Neural cell (in vitro differentiated cells): ENCODE data around the gene TBRG1. TPM values are rescaled to one million over a fixed set of nuclear protein-coding genes. Genes with fewer than 3 reads are reported as not detected.

Experiments used
- H2AFZ ChIP-seq: fragments of 200-600, 300-800 bp; sonication (generic), shearing (Covaris generic); 2 replicates; pipeline ENCODE4 v1.6.0; 2014; ENCODE audit warnings: low read depth, mild to moderate bottlenecking, antibody characterized with exemption, low read length, moderate library complexity
- H3F3A ChIP-seq: fragments of 200-600 bp; shearing (Covaris generic); 2 replicates; pipeline ENCODE4 v1.6.1; 2016; ENCODE audit warnings: mild to moderate bottlenecking, moderate library complexity, mixed read lengths, antibody characterized with exemption, low read length; ENCODE audit not compliant: insufficient read depth, poor library complexity, severe bottlenecking
- H3K27ac ChIP-seq: fragments of 200-600, 300-800 bp; sonication (generic), shearing (Covaris generic); 2 replicates; pipeline ENCODE4 v1.5.1; 2014; ENCODE audit warnings: mild to moderate bottlenecking, low read length, moderate library complexity
- H3K27me3 ChIP-seq: fragments of 300-800, 200-600 bp; sonication (generic), shearing (Covaris generic); 2 replicates; pipeline ENCODE4 v1.6.0; 2014; ENCODE audit warnings: mild to moderate bottlenecking, low read depth, low read length, moderate library complexity; ENCODE audit not compliant: insufficient read depth
- H3K36me3 ChIP-seq: fragments of 300-800, 200-600 bp; sonication (generic), shearing (Covaris generic); 2 replicates; pipeline ENCODE4 v1.5.1; 2014; ENCODE audit warnings: mild to moderate bottlenecking, antibody characterized with exemption, low read length, moderate library complexity; ENCODE audit not compliant: insufficient read depth
- H3K4me2 ChIP-seq: fragments of 300-800, 200-600 bp; sonication (generic), shearing (Covaris generic); 2 replicates; pipeline ENCODE4 v1.6.0; 2014; ENCODE audit warnings: mild to moderate bottlenecking, low read length
- H3K4me3 ChIP-seq: fragments of 300-800, 200-600 bp; sonication (generic), shearing (Covaris generic); 2 replicates; pipeline ENCODE4 v1.5.1; 2014; ENCODE audit warnings: mild to moderate bottlenecking, low read length, moderate library complexity
- H3K79me2 ChIP-seq: fragments of 200-600 bp; shearing (Covaris generic); replicated peaks from 2 replicates; pipeline ENCODE4 v1.6.0; 2014; ENCODE audit warnings: mild to moderate bottlenecking, low read length, moderate library complexity; ENCODE audit not compliant: insufficient read depth
- H3K9ac ChIP-seq: fragments of 300-800, 200-600 bp; sonication (generic), shearing (Covaris generic); 2 replicates; pipeline ENCODE4 v1.6.1; 2016; ENCODE audit warnings: mild to moderate bottlenecking, low read length, mixed read lengths
- H3K9me2 ChIP-seq: fragments of 200-600 bp; shearing (Covaris generic); 2 replicates; pipeline ENCODE4 v1.6.1; 2016; ENCODE audit warnings: mild to moderate bottlenecking, low read length, mixed read lengths; ENCODE audit not compliant: insufficient read depth
- H3K9me3 ChIP-seq: fragments of 200-600, 300-800 bp; sonication (generic), shearing (Covaris generic); 2 replicates; pipeline ENCODE4 v1.6.1; 2016; ENCODE audit warnings: mild to moderate bottlenecking, mixed run types, low read length, moderate library complexity, mixed read lengths
- H4K20me1 ChIP-seq: fragments of 200-600 bp; shearing (Covaris generic); 2 replicates; pipeline ENCODE4 v1.6.1; 2016; ENCODE audit warnings: mild to moderate bottlenecking, mixed run types; ENCODE audit not compliant: insufficient read depth
- EP300 ChIP-seq: fragments of 450-650 bp; conservative IDR thresholded peaks from 2 replicates; pipeline ENCODE4 v1.6.1; 2014; ENCODE audit warnings: antibody characterized with exemption, mild to moderate bottlenecking, moderate library complexity; ENCODE audit not compliant: poor library complexity, severe bottlenecking
- EZH2 ChIP-seq: fragments of 200-600, 300-800 bp; shearing (Covaris generic), sonication (generic); IDR thresholded peaks from 2 replicates; pipeline ENCODE4 v1.6.1; 2014; ENCODE audit warnings: antibody characterized with exemption, low read length, borderline replicate concordance, mild to moderate bottlenecking; ENCODE audit not compliant: insufficient read depth, poor library complexity, severe bottlenecking
- MXI1 ChIP-seq: fragments of 450-650 bp; conservative IDR thresholded peaks from 2 replicates; pipeline ENCODE4 v1.6.1; 2014; ENCODE audit warnings: antibody characterized with exemption, mild to moderate bottlenecking; ENCODE audit not compliant: poor library complexity, severe bottlenecking
- POLR2AphosphoS5 ChIP-seq: IDR thresholded peaks from 2 replicates; pipeline ENCODE4 v1.6.1; 2012
- RAD21 ChIP-seq: fragments of 450-650 bp; conservative IDR thresholded peaks from 2 replicates; pipeline ENCODE4 v1.6.1; 2014; ENCODE audit warnings: antibody characterized with exemption, mild to moderate bottlenecking, moderate library complexity
- SMC3 ChIP-seq: fragments of 450-650 bp; conservative IDR thresholded peaks from 2 replicates; pipeline ENCODE4 v1.6.1; 2014; ENCODE audit warnings: antibody characterized with exemption, mild to moderate bottlenecking, moderate library complexity; ENCODE audit not compliant: poor library complexity
- TAF1 ChIP-seq: IDR thresholded peaks from 2 replicates; pipeline ENCODE4 v1.6.1; 2012; ENCODE audit warnings: low read depth
- polyA plus RNA-seq: library from polyadenylated mRNA; depleted of rRNA; stranded (reverse); fragments of >200 nt; gene quantifications from 2 replicates; pipeline ENCODE4 v1.2.3, GENCODE V29; 2014
- TF ChIP-seq, protein P1 (sequence below): IDR thresholded peaks from 2 replicates; pipeline ENCODE4 v1.6.1; 2012; ENCODE audit warnings: borderline replicate concordance
- TF ChIP-seq, protein P2 (sequence below): fragments of 450-650 bp; IDR thresholded peaks from 2 replicates; pipeline ENCODE4 v1.5.1; 2014; ENCODE audit warnings: antibody characterized with exemption, mild to moderate bottlenecking, moderate library complexity; ENCODE audit not compliant: poor library complexity, severe bottlenecking

The TBRG1 gene
- polyA plus RNA-seq, 1 donor from 2014 or later: 83.2 TPM

DNA sequence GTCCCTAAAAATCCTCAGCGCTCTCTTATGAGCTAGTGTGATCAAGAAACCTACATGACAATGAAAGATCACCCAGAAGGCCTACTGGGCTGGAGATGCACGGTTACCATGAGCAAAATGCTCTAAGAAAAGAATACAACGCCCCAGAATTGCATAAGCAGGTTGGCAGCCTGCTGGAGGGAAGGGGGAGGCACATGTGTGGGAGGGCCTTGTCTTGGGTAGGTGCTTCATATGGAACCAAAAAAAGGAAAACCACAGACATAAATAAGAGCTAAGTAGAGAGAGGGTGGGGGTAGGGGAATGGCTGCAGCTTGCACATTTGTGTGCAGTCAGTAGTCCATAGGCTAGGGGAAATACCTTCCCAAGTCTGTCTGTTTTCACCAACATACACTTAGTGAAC lies 48.1 kb downstream of the TBRG1 start:
- Histone ChIP-seq H3F3A (no peaks in the 10 kb centered on the region), H3K27me3 (peaks cover 21% of the 10 kb centered on the region), H3K9me3 (no peaks in the 10 kb centered on the region), H3K4me2 (no peak overlapping the region), H3K27ac (no peak overlapping the region), H3K9ac (no peak overlapping the region), H3K9me2 (no peaks in the 10 kb centered on the region), H3K36me3 (no peaks in the 10 kb centered on the region), H2AFZ (no peak overlapping the region), H3K4me3 (no peak overlapping the region), H4K20me1 (no peaks in the 10 kb centered on the region), H3K79me2 (no peaks in the 10 kb centered on the region)
- TF ChIP-seq, protein P1, sequence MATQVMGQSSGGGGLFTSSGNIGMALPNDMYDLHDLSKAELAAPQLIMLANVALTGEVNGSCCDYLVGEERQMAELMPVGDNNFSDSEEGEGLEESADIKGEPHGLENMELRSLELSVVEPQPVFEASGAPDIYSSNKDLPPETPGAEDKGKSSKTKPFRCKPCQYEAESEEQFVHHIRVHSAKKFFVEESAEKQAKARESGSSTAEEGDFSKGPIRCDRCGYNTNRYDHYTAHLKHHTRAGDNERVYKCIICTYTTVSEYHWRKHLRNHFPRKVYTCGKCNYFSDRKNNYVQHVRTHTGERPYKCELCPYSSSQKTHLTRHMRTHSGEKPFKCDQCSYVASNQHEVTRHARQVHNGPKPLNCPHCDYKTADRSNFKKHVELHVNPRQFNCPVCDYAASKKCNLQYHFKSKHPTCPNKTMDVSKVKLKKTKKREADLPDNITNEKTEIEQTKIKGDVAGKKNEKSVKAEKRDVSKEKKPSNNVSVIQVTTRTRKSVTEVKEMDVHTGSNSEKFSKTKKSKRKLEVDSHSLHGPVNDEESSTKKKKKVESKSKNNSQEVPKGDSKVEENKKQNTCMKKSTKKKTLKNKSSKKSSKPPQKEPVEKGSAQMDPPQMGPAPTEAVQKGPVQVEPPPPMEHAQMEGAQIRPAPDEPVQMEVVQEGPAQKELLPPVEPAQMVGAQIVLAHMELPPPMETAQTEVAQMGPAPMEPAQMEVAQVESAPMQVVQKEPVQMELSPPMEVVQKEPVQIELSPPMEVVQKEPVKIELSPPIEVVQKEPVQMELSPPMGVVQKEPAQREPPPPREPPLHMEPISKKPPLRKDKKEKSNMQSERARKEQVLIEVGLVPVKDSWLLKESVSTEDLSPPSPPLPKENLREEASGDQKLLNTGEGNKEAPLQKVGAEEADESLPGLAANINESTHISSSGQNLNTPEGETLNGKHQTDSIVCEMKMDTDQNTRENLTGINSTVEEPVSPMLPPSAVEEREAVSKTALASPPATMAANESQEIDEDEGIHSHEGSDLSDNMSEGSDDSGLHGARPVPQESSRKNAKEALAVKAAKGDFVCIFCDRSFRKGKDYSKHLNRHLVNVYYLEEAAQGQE: no peak
- TF ChIP-seq RAD21 (no peak), TAF1 (no peak), POLR2AphosphoS5 (no peak), MXI1 (no peak), EZH2 (no peak), SMC3 (no peak), EP300 (no peak)
- TF ChIP-seq, protein P2, sequence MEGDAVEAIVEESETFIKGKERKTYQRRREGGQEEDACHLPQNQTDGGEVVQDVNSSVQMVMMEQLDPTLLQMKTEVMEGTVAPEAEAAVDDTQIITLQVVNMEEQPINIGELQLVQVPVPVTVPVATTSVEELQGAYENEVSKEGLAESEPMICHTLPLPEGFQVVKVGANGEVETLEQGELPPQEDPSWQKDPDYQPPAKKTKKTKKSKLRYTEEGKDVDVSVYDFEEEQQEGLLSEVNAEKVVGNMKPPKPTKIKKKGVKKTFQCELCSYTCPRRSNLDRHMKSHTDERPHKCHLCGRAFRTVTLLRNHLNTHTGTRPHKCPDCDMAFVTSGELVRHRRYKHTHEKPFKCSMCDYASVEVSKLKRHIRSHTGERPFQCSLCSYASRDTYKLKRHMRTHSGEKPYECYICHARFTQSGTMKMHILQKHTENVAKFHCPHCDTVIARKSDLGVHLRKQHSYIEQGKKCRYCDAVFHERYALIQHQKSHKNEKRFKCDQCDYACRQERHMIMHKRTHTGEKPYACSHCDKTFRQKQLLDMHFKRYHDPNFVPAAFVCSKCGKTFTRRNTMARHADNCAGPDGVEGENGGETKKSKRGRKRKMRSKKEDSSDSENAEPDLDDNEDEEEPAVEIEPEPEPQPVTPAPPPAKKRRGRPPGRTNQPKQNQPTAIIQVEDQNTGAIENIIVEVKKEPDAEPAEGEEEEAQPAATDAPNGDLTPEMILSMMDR: no peak

DNA sequence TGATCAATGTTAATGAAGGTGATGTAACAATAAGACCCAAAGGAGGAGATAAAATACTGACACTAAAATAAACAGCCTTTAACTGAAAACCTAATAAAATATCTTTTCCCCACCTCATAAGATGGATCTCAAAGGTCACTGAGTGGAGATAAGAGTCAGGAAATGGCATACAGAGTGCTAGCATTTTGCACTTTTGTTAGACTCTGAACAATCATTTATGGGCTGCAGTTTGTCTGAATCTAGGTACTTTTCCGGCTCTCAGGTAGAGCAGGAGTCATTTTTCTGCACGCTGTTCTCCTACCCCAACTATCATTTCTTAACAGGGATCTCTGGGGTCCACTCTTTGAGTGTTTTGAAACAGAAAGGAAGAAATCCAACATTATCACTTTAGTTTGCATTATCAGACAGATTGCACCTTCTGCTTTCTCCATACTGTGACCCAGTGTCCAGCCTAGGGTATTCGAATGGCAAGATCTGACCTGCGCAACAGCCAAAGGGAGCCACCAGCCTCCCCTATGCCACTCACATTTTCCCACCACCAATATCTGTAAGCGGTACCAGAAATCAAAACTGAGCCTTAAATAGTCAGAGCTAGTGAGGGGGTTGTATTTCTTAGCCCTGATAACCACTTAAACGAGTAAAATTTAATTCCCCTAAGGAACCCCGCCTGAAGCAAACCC lies 50.0 kb downstream of the TBRG1 start:
- Histone ChIP-seq H3K36me3 (no peaks in the 10 kb centered on the region), H3K9ac (no peak overlapping the region), H3K9me3 (no peaks in the 10 kb centered on the region), H4K20me1 (no peaks in the 10 kb centered on the region), H3K79me2 (no peaks in the 10 kb centered on the region), H3K27ac (no peak overlapping the region), H3F3A (no peaks in the 10 kb centered on the region), H3K27me3 (peaks cover 21% of the 10 kb centered on the region), H3K4me3 (peak overlapping the region; percentile 69), H3K4me2 (peak overlapping the region; percentile 38), H2AFZ (no peak overlapping the region), H3K9me2 (no peaks in the 10 kb centered on the region)
- TF ChIP-seq, protein P2: no peak
- TF ChIP-seq, protein P1: no peak
- TF ChIP-seq EP300: no peak
- TF ChIP-seq MXI1: no peak
- TF ChIP-seq POLR2AphosphoS5: no peak
- TF ChIP-seq RAD21: no peak
- TF ChIP-seq EZH2: no peak
- no peak for TF ChIP-seq TAF1
- no peak for TF ChIP-seq SMC3
